Smooth muscle cell (in vitro differentiated cells): ENCODE data around the gene TBL2. TPM values are rescaled to one million over a fixed set of nuclear protein-coding genes. Genes with fewer than 3 reads are reported as not detected.

Source experiments
- DNase-seq: peaks from one replicate; lab custom pipeline; 2025; ENCODE audit not compliant: unreplicated experiment; lab: John Stamatoyannopoulos, UW
- H2AFZ ChIP-seq: fragments of 200-600 bp; sonication (generic); 2 replicates; pipeline ENCODE4 v1.6.0; 2016; ENCODE audit warnings: antibody characterized with exemption, low read depth, mild to moderate bottlenecking
- H3F3A ChIP-seq: fragments of 200-600 bp; sonication (generic); 2 replicates; pipeline ENCODE4 v1.6.0; 2017; ENCODE audit warnings: antibody characterized with exemption, low read depth
- H3K27ac ChIP-seq: fragments of 200-600 bp; sonication (generic); 2 replicates; pipeline ENCODE4 v1.5.1; 2016; ENCODE audit warnings: low read depth, mild to moderate bottlenecking
- H3K27me3 ChIP-seq: fragments of 200-600 bp; sonication (generic); 2 replicates; pipeline ENCODE4 v1.6.1; 2016; ENCODE audit warnings: low read depth, mild to moderate bottlenecking
- H3K36me3 ChIP-seq: fragments of 200-600 bp; sonication (generic); 2 replicates; pipeline ENCODE4 v1.5.1; 2016; ENCODE audit warnings: low read depth
- H3K4me1 ChIP-seq: fragments of 200-600 bp; sonication (generic); 2 replicates; pipeline ENCODE4 v1.5.1; 2016; ENCODE audit warnings: low read depth
- H3K4me2 ChIP-seq: fragments of 200-600 bp; sonication (generic); 2 replicates; pipeline ENCODE4 v1.6.0; 2016; ENCODE audit warnings: mild to moderate bottlenecking
- H3K4me3 ChIP-seq: fragments of 200-600 bp; sonication (generic); 2 replicates; pipeline ENCODE4 v1.5.1; 2016; ENCODE audit warnings: mild to moderate bottlenecking
- H3K79me2 ChIP-seq: fragments of 200-600 bp; sonication (generic); 2 replicates; pipeline ENCODE4 v1.6.0; 2016; ENCODE audit warnings: low read depth, mild to moderate bottlenecking
- H3K9ac ChIP-seq: fragments of 200-600 bp; sonication (generic); 2 replicates; pipeline ENCODE4 v1.6.0; 2016; ENCODE audit warnings: low read depth
- H3K9me3 ChIP-seq: fragments of 200-600 bp; sonication (generic); replicated peaks from 2 replicates; pipeline ENCODE4 v1.5.1; 2016; ENCODE audit warnings: low read depth
- H4K20me1 ChIP-seq: fragments of 200-600 bp; sonication (generic); 2 replicates; pipeline ENCODE4 v1.6.0; 2016; ENCODE audit warnings: low read depth
- WGBS: methylation state at CpG from one replicate; pipeline ENCODE4 v1.1.7; 2016; ENCODE audit warnings: low lambda C conversion rate; 5-methylcytosine and 5-hydroxymethylcytosine counted together
- polyA plus RNA-seq: library from polyadenylated mRNA; unstranded; fragments of >200 nt; fragmentation: Nextera tagmentation; extraction: Ambion mirVana; gene quantifications from 2 replicates; pipeline ENCODE4 v1.2.1, GENCODE V29; 2016
- total RNA-seq: library from RNA; depleted of rRNA; stranded (reverse); fragments of >200 nt; gene quantifications from 2 replicates; pipeline ENCODE4 v1.2.3, GENCODE V29; 2014
- TF ChIP-seq, protein P1 (sequence below): fragments of 200-600 bp; sonication (generic); IDR thresholded peaks from 2 replicates; pipeline ENCODE4 v1.5.1; 2017; ENCODE audit warnings: borderline replicate concordance, mild to moderate bottlenecking, antibody characterized with exemption; ENCODE audit not compliant: insufficient read depth, poor library complexity, severe bottlenecking

TBL2 gene
- total and polyA plus RNA-seq, 2 experiments from 2014 or later, result 67.6 to 78.5 TPM

DNA sequence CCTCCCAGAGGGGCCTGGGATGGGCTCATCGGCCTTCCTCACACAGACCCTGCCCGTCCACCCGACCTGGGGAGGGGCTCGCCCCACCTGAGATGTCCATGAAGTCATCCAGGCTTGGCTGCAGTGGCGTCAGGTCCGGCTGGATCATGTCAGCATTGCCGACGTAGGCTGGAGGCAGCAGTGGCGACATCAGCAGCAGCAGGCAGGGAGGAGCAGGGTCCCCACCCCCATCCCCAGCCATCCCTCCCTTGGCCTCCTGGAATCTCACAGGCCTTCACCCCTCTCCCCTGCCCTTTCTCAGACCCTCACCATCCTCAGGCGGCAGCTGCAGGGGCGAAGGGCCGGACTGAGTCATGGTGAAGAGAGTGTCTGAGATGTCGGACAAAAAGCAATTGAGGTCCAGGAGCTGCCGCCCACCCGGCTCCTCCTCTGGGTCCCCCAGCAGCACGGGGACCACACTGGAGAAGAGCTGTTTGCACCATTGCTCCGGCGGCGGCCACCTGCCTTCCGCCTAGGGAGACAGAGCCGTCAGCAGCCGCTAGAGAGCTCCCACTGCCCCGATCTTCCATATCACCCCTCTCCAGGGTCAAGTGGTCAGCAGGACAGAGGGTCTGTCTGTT, 27.3 kb upstream of the TBL2 start:
- no peaks in the 10 kb centered on the region for H3K79me2 ChIP-seq
- no peak overlapping the region for H3K27ac ChIP-seq
- H2AFZ ChIP-seq, result no peak overlapping the region
- H3K4me2 ChIP-seq, result no peak overlapping the region
- WGBS, result 84% methylated on average over 23 of the region's 23 CpGs
- DNase-seq, result no peak
- H3K4me1 ChIP-seq, result no peaks in the 10 kb centered on the region
- H3K9ac ChIP-seq, result no peak overlapping the region
- no peaks in the 10 kb centered on the region for H3K9me3 ChIP-seq
- no peaks in the 10 kb centered on the region for H4K20me1 ChIP-seq
- H3F3A ChIP-seq, result no peaks in the 10 kb centered on the region
- H3K36me3 ChIP-seq, result no peaks in the 10 kb centered on the region
- H3K4me3 ChIP-seq, result no peak overlapping the region
- TF ChIP-seq, protein P1, sequence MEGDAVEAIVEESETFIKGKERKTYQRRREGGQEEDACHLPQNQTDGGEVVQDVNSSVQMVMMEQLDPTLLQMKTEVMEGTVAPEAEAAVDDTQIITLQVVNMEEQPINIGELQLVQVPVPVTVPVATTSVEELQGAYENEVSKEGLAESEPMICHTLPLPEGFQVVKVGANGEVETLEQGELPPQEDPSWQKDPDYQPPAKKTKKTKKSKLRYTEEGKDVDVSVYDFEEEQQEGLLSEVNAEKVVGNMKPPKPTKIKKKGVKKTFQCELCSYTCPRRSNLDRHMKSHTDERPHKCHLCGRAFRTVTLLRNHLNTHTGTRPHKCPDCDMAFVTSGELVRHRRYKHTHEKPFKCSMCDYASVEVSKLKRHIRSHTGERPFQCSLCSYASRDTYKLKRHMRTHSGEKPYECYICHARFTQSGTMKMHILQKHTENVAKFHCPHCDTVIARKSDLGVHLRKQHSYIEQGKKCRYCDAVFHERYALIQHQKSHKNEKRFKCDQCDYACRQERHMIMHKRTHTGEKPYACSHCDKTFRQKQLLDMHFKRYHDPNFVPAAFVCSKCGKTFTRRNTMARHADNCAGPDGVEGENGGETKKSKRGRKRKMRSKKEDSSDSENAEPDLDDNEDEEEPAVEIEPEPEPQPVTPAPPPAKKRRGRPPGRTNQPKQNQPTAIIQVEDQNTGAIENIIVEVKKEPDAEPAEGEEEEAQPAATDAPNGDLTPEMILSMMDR, result no peak
- no peaks in the 10 kb centered on the region for H3K27me3 ChIP-seq

DNA sequence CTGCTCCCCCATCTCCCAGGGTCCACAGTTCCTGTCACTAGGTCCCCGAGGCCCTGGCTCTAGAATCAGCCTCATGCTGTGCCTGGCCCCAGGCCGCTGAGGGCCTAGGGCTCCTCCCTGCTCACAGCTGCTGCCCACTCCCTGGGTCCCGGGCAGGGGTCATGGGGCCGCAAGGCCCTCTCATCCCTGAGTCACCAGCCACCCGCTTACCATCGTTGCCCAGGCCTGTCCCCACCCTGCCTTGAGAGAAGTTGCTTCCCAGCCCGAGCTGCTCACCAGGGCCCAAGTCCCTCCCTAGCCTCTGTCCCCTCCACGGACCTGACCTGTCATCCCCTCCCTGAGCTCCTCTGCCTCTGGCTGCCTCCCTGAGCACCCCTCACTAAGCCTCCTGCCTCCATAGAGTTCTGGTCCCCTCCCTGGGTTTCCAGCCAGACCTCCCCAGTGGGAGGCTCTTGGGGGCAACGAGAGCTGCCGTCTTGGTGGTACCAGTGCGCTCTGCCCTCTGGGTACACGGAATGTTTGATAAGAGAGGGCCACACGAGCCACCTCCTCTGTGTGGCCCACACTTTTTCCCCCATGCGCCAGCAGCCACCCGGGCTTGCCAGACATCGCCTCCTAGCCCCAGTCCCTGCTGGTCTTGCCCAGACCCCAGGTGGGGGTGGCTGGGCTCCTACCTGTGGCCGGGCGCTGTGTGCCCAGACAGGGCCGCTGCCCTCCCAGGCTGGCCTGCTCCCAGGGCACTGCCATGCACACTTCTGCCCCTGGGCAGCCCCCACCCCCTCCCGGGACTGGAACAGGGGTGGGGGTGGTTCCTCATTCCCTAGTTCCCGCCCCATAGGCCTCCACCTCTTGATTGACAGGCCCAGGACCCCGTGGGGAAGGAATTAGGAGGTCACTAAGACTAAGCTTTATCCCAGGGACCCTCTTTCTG, 24.6 kb upstream of the TBL2 start:
- H3K9ac ChIP-seq, result no peak overlapping the region
- no peak for DNase-seq
- no peak overlapping the region for H2AFZ ChIP-seq

DNA sequence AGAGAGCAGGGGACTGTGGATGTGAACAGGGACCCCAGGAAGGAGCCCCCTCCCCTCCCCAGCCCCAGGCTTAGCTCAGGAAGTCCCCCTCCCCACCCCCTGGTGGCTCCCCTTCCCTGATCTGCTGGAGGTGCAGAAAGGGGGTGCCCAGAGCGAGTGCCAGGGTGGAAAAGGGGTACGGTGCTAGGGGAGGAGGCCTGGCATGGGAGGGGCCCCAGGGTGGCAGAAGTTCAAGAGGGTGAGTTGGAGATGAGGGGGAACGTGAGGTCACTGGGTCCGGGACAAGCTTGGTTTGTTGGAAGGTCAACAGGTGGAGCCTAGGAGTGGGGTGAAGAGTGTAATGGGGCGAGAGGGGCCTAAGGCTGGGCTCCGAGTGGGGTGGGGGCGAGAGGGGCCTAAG, 21.5 kb upstream of the TBL2 start:
- TF ChIP-seq, protein P1, result no peak

More for the DNA sequence above, 24.6 kb upstream of the TBL2 start:
- no peaks in the 10 kb centered on the region for H3K79me2 ChIP-seq
- H3K4me1 ChIP-seq, result no peaks in the 10 kb centered on the region
- TF ChIP-seq, protein P1, result no peak
- no peaks in the 10 kb centered on the region for H4K20me1 ChIP-seq
- 86% methylated on average over 22 of the region's 22 CpGs for WGBS
- H3K36me3 ChIP-seq, result no peaks in the 10 kb centered on the region
- no peaks in the 10 kb centered on the region for H3K9me3 ChIP-seq
- no peak overlapping the region for H3K4me3 ChIP-seq
- H3K4me2 ChIP-seq, result no peak overlapping the region
- no peaks in the 10 kb centered on the region for H3K27me3 ChIP-seq
- no peak overlapping the region for H3K27ac ChIP-seq
- no peaks in the 10 kb centered on the region for H3F3A ChIP-seq

More for the DNA sequence above, 21.5 kb upstream of the TBL2 start:
- Histone ChIP-seq H3K9ac (no peak overlapping the region), H3K4me1 (no peaks in the 10 kb centered on the region), H3K79me2 (no peaks in the 10 kb centered on the region), H3K27me3 (no peaks in the 10 kb centered on the region), H2AFZ (no peak overlapping the region), H3K36me3 (no peaks in the 10 kb centered on the region), H3K27ac (no peak overlapping the region), H3K4me3 (no peak overlapping the region), H3F3A (no peaks in the 10 kb centered on the region), H4K20me1 (no peaks in the 10 kb centered on the region), H3K4me2 (no peak overlapping the region), H3K9me3 (no peaks in the 10 kb centered on the region)
- WGBS, result 92% methylated on average over 4 of the region's 7 CpGs
- no peak for DNase-seq
